Measurements from ENCODE around the gene HOXA11.

GRCh38 chr7:27140126-27140857 lies 44.7 kb downstream of the HOXA11 start:
- TF ChIP-seq POLR2A (IDR thresholded peaks at IDR 0.05) (no peak), CTCF (IDR thresholded peaks at IDR 0.05) (no peak)

Measured in vagina (tissue), 2 donors.